Measurements from ENCODE around the gene RABEP1.

DNA sequence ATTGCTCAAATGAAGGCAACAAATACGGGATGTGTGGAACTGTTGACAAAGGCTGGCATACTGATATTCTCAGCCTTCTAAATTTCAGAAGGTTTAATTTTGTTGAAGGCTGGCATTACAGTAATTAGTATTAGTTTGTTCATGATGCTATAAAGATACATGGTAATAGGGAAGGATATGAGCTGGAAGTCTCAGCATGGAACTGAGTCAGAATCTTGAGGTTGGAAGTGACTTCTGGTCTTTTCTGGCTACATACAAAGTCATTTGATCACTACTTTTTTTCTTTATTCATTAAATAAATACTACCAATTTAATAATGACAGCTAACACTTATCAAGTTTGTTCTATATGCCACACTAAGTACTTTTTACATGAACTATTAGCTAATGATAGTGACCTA, 22.6 kb downstream of the RABEP1 start:
- TF ChIP-seq, protein P1, sequence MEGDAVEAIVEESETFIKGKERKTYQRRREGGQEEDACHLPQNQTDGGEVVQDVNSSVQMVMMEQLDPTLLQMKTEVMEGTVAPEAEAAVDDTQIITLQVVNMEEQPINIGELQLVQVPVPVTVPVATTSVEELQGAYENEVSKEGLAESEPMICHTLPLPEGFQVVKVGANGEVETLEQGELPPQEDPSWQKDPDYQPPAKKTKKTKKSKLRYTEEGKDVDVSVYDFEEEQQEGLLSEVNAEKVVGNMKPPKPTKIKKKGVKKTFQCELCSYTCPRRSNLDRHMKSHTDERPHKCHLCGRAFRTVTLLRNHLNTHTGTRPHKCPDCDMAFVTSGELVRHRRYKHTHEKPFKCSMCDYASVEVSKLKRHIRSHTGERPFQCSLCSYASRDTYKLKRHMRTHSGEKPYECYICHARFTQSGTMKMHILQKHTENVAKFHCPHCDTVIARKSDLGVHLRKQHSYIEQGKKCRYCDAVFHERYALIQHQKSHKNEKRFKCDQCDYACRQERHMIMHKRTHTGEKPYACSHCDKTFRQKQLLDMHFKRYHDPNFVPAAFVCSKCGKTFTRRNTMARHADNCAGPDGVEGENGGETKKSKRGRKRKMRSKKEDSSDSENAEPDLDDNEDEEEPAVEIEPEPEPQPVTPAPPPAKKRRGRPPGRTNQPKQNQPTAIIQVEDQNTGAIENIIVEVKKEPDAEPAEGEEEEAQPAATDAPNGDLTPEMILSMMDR (IDR thresholded peaks at IDR 0.05 in 4 of 5, conservative IDR thresholded peaks at IDR 0.05 in 1 of 5) = no peak
- no peak for TF ChIP-seq POLR2A (IDR thresholded peaks at IDR 0.05)

Data from gastrocnemius medialis (tissue), 4 donors.